Keratinocyte (primary cell): ENCODE measurements around the gene BICRAL.

Experiments used
- EZH2 ChIP-seq: IDR thresholded peaks from one replicate; pipeline ENCODE4 v1.6.1; 2012; ENCODE audit warnings: inconsistent platforms, mild to moderate bottlenecking, low read length, moderate library complexity
- TF ChIP-seq, protein P1 (sequence below), 3 experiments: IDR thresholded peaks in 1 of 3; conservative IDR thresholded peaks in 1 of 3; optimal IDR thresholded peaks in 1 of 3; 2 replicates in 2 of 3; 3 replicates in 1 of 3; pipeline versions ENCODE3 to v1.5.1; 2011; ENCODE audit warnings: low read length in 3 of 3, mild to moderate bottlenecking in 3 of 3, moderate library complexity in 2 of 3, control low read depth in 1 of 3, inconsistent platforms in 1 of 3; ENCODE audit not compliant: insufficient read depth in 2 of 3; ENCODE audit errors: extremely low read depth in 1 of 3

DNA sequence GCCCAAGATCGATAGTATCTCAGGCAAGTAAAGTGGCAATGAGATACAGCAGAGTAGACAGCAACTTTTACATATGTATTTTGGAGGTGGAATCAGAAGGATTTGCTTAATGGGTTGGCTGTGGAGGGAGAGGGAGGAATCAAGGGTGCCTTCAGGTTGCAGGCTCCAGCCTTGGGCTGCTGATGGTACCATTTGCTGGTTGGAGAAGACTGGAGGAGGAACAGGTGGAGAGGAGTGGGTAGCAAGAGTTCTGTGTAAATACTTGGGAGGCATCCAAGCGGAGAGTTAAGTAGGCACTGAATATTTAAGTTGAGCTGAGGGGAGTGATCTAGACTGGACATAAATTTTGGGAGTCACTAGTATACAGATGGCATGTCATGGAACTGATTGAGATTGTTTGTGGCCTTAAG is 5.2 kb downstream of the BICRAL start:
- TF ChIP-seq EZH2, result no peak
- TF ChIP-seq, protein P1, sequence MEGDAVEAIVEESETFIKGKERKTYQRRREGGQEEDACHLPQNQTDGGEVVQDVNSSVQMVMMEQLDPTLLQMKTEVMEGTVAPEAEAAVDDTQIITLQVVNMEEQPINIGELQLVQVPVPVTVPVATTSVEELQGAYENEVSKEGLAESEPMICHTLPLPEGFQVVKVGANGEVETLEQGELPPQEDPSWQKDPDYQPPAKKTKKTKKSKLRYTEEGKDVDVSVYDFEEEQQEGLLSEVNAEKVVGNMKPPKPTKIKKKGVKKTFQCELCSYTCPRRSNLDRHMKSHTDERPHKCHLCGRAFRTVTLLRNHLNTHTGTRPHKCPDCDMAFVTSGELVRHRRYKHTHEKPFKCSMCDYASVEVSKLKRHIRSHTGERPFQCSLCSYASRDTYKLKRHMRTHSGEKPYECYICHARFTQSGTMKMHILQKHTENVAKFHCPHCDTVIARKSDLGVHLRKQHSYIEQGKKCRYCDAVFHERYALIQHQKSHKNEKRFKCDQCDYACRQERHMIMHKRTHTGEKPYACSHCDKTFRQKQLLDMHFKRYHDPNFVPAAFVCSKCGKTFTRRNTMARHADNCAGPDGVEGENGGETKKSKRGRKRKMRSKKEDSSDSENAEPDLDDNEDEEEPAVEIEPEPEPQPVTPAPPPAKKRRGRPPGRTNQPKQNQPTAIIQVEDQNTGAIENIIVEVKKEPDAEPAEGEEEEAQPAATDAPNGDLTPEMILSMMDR (optimal IDR thresholded peaks at IDR 0.05 in 1 of 3, IDR thresholded peaks at IDR 0.05 in 1 of 3, conservative IDR thresholded peaks at IDR 0.05 in 1 of 3; ENCODE audit: extremely low read depth in 1 of 3, insufficient read depth in 2 of 3, low read length in 3 of 3), result no peak
